Panc1 (cell line): Measurements from ENCODE around the gene AMIGO3. TPM values are rescaled to one million over a fixed set of nuclear protein-coding genes. Genes with fewer than 3 reads are reported as not detected.

ENCODE experiments used
- ATAC-seq: fragments of 200-7000 bp; cut with Tn5 transposase; 2 replicates; pipeline ENCODE4 v1.9.1; 2020; ENCODE audit warnings: mild to moderate bottlenecking, moderate library complexity
- BruUV-seq: library from RNA; stranded (reverse); fragments of 400-500 nt; replicated peaks from 2 replicates; lab custom pipeline; 2021; lab: Mats Ljungman, UMichigan
- CTCF ChIA-PET: fragments of 300-600 bp; sonication (Branson Sonifier 250); formaldehyde crosslinking; loops from one replicate; lab custom pipeline; 2022; ENCODE audit warnings: antibody characterized with exemption; lab: Charles Lee
- POLR2A ChIA-PET: fragments of 300-600 bp; sonication (Branson Sonifier 250); formaldehyde crosslinking; loops from one replicate; lab custom pipeline; 2022; ENCODE audit warnings: antibody characterized with exemption; lab: Charles Lee
- DNase-seq: peaks from one replicate; pipeline ENCODE4 v3.0.0-alpha.2; 2010; ENCODE audit warnings: low read depth, low spot score
- H3K27ac ChIP-seq: 2 replicates; pipeline ENCODE4 v1.5.1; 2011; ENCODE audit warnings: mild to moderate bottlenecking, low read length, inconsistent platforms
- H3K27me3 ChIP-seq: fragments of 200-500 bp; sonication (Bioruptor generic); 2 replicates; pipeline ENCODE4 v1.6.0; 2014; ENCODE audit warnings: low read length, inconsistent platforms; ENCODE audit not compliant: control insufficient read depth, insufficient read depth
- H3K36me3 ChIP-seq: fragments of 200-500 bp; sonication (Bioruptor generic); 2 replicates; pipeline ENCODE4 v1.5.1; 2014; ENCODE audit warnings: inconsistent platforms, mild to moderate bottlenecking, low read length, moderate library complexity; ENCODE audit not compliant: control insufficient read depth, insufficient read depth
- H3K4me1 ChIP-seq: 2 replicates; pipeline ENCODE4 v1.5.1; 2011; ENCODE audit warnings: inconsistent platforms, mild to moderate bottlenecking, low read length, moderate library complexity; ENCODE audit not compliant: control insufficient read depth, insufficient read depth
- H3K4me3 ChIP-seq, 2 experiments: 2 replicates each; pipeline ENCODE4 v1.5.1; 2011 to 2012; ENCODE audit warnings: low read depth in 2 of 2, low read length in 2 of 2, mild to moderate bottlenecking in 2 of 2, inconsistent platforms in 1 of 2, moderate library complexity in 1 of 2
- H3K9me3 ChIP-seq: fragments of 200-500 bp; sonication (Bioruptor generic); 2 replicates; pipeline ENCODE4 v1.5.1; 2014; ENCODE audit warnings: low read depth, mild to moderate bottlenecking, inconsistent platforms, low read length, moderate library complexity; ENCODE audit not compliant: control insufficient read depth, insufficient read depth
- CTCF ChIP-seq: fragments of 450-650 bp; IDR thresholded peaks from 2 replicates; pipeline ENCODE4 v1.5.1; 2017; ENCODE audit warnings: mild to moderate bottlenecking
- POLR2AphosphoS5 ChIP-seq: IDR thresholded peaks from 2 replicates; pipeline ENCODE4 v1.6.1; 2012; ENCODE audit warnings: mild to moderate bottlenecking, low read depth, low read length, moderate library complexity
- REST ChIP-seq, 2 experiments: IDR thresholded peaks; 2 replicates each; pipeline ENCODE4 v1.6.1; 2011 to 2012; ENCODE audit warnings: low read depth in 2 of 2, control low read depth in 1 of 2, low read length in 1 of 2, mild to moderate bottlenecking in 1 of 2, moderate library complexity in 1 of 2; ENCODE audit not compliant: insufficient read depth in 1 of 2
- SIN3A ChIP-seq: IDR thresholded peaks from 2 replicates; pipeline ENCODE4 v1.6.1; 2012; ENCODE audit warnings: low read depth, mild to moderate bottlenecking, low read length, moderate library complexity, borderline replicate concordance; ENCODE audit not compliant: insufficient read depth
- TCF7L2 ChIP-seq: IDR thresholded peaks from 2 replicates; pipeline ENCODE4 v1.6.1; 2011; ENCODE audit warnings: mild to moderate bottlenecking, low read depth, low read length, inconsistent platforms
- in situ Hi-C: cut with HindIII; loops from 2 replicates; pipeline ENCODE4 v1.10.0; 2016; ENCODE audit warnings: low sequenced_read_pairs, low pct_unique_long_range_greater_than_20kb
- intact Hi-C: fragments of 100-400 bp; cut with micrococcal nuclease; formaldehyde crosslinking; loops from one replicate; pipeline ENCODE4 v1.10.0; 2022; ENCODE audit not compliant: unreplicated experiment
- total RNA-seq: library from RNA; stranded (reverse); gene quantifications from one replicate; pipeline ENCODE4 v1.2.1, GENCODE V29; 2021; ENCODE audit not compliant: unreplicated experiment

AMIGO3 gene
- total RNA-seq, 1 experiment from 2014 or later, result 0.72 TPM

GRCh38 chr3:49745986-49746385 is 26.5 kb upstream of the AMIGO3 start:
- in situ Hi-C loops (no loop called here), intact Hi-C loops (no loop called here)
- Histone ChIP-seq H3K9me3 (no peaks in the 10 kb centered on the region), H3K4me1 (peaks cover 3% of the 10 kb centered on the region; the same call in 1 of the 2 replicates), H3K36me3 (no peaks in the 10 kb centered on the region; the same call in 1 of the 2 replicates), H3K4me3 (no peak overlapping the region), H3K27me3 (no peaks in the 10 kb centered on the region), H3K27ac (no peak overlapping the region)
- TF ChIP-seq TCF7L2, result no peak
- no peak for TF ChIP-seq POLR2AphosphoS5
- no peak for TF ChIP-seq CTCF
- TF ChIP-seq SIN3A, result no peak
- no peak for ATAC-seq
- no TSS peak for BruUV-seq
- no peak for DNase-seq
- ChIA-PET POLR2A (no interaction called here), CTCF (no interaction called here)

GRCh38 chr3:49740427-49740826 is 20.9 kb upstream of the AMIGO3 start:
- DNase-seq, result no peak
- no TSS peak for BruUV-seq
- no peak for ATAC-seq
- POLR2A ChIA-PET, result no interaction called here
- Histone ChIP-seq H3K9me3 (no peaks in the 10 kb centered on the region), H3K36me3 (no peaks in the 10 kb centered on the region), H3K27ac (no peak overlapping the region), H3K4me1 (no peaks in the 10 kb centered on the region), H3K4me3 (no peak overlapping the region), H3K27me3 (no peaks in the 10 kb centered on the region)
- CTCF ChIA-PET, result no interaction called here
- intact Hi-C loops (no loop called here), in situ Hi-C loops (no loop called here)
- TF ChIP-seq TCF7L2, result no peak
- TF ChIP-seq POLR2AphosphoS5, result no peak
- TF ChIP-seq CTCF, result no peak
- no peak for TF ChIP-seq REST (IDR thresholded peaks at IDR 0.05; ENCODE audit: insufficient read depth in 1 of 2, low read depth in 2 of 2, low read length in 1 of 2)
- no peak for TF ChIP-seq SIN3A
